AG10803 (cell line): ENCODE results near the gene GP5.

Source experiments
- DNase-seq: peaks from one replicate; pipeline ENCODE4 v3.0.0; 2010; ENCODE audit warnings: low read depth
- H3K4me3 ChIP-seq: 2 replicates; pipeline ENCODE4 v1.5.1; 2011; ENCODE audit warnings: mild to moderate bottlenecking, low read length, control low read depth
- TF ChIP-seq, protein P1 (sequence below): conservative IDR thresholded peaks from 2 replicates; pipeline ENCODE4 v1.5.1; 2011; ENCODE audit warnings: mild to moderate bottlenecking, low read length, control low read depth, inconsistent platforms

Gene GP5

GRCh38 chr3:194384569-194385001, 14.5 kb downstream of the GP5 start:
- no peak for DNase-seq
- H3K4me3 ChIP-seq, result no peak overlapping the region
- TF ChIP-seq, protein P1, sequence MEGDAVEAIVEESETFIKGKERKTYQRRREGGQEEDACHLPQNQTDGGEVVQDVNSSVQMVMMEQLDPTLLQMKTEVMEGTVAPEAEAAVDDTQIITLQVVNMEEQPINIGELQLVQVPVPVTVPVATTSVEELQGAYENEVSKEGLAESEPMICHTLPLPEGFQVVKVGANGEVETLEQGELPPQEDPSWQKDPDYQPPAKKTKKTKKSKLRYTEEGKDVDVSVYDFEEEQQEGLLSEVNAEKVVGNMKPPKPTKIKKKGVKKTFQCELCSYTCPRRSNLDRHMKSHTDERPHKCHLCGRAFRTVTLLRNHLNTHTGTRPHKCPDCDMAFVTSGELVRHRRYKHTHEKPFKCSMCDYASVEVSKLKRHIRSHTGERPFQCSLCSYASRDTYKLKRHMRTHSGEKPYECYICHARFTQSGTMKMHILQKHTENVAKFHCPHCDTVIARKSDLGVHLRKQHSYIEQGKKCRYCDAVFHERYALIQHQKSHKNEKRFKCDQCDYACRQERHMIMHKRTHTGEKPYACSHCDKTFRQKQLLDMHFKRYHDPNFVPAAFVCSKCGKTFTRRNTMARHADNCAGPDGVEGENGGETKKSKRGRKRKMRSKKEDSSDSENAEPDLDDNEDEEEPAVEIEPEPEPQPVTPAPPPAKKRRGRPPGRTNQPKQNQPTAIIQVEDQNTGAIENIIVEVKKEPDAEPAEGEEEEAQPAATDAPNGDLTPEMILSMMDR, result no peak

- TF ChIP-seq, protein P1, result no peak
- H3K4me3 ChIP-seq, result no peak overlapping the region
- DNase-seq, result no peak
Measured at GRCh38 chr3:194384156-194384555, 14.9 kb downstream of the GP5 start.

GRCh38 chr3:194383276-194383940, 15.7 kb downstream of the GP5 start:
- no peak overlapping the region for H3K4me3 ChIP-seq
- TF ChIP-seq, protein P1, result no peak
- DNase-seq, result no peak

DNA sequence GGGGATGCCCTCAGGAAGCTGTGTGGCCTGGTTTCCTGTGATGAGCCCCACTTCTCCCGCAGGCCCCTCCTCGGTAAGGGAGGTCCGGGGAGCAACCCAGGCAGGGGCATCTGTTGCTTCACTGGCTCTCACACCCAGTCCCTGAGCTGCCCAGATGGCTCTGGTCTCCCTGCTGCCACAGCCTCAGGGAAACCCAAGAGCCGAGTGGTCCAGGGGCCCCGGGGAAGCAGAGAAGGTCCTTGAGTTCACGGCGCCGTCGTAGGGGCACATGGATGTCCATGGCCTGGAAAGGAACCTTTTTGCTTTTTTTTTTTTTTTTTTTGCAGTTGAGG, 16.2 kb downstream of the GP5 start:
- DNase-seq, result no peak
- TF ChIP-seq, protein P1, result no peak

GRCh38 chr3:194382196-194382891, 16.7 kb downstream of the GP5 start:
- DNase-seq, result no peak
- TF ChIP-seq, protein P1, result no peak
- no peak overlapping the region for H3K4me3 ChIP-seq

More for the DNA sequence above, 16.2 kb downstream of the GP5 start:
- no peak overlapping the region for H3K4me3 ChIP-seq

DNA sequence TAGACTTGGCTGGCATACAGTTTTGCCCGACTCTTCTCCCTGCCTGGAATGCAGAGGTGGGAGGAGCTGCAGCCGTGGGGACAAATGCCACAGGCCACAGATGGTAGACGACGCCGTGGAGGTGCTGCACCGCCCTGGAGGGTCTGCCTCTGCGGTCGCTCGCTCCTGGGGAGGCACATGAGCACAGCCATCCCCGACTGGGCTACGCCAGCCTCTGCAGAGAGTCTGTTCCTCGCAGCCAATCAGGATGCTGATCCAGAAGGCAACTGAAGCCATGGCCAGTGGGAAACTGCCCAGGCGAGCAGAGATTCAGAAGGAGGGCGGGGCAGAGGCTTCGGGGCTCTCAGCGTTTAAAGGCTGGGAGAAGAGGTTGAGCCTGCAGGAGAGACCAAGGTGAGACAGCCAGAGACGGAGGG, 17.6 kb downstream of the GP5 start:
- DNase-seq, result no peak
- no peak overlapping the region for H3K4me3 ChIP-seq
- TF ChIP-seq, protein P1, result no peak

GRCh38 chr3:194380326-194380725, 18.7 kb downstream of the GP5 start:
- TF ChIP-seq, protein P1, result no peak
- no peak for DNase-seq
- no peak overlapping the region for H3K4me3 ChIP-seq
